Endothelial cell of coronary artery (primary cell): ENCODE results near the gene MAPKAPK2. TPM values are rescaled to one million over a fixed set of nuclear protein-coding genes. Genes with fewer than 3 reads are reported as not detected.

Experiments
- total RNA-seq: library from RNA; depleted of rRNA; stranded (reverse); fragments of >200 nt; gene quantifications from 2 replicates; pipeline ENCODE4 v1.2.3, GENCODE V29; 2014

Gene MAPKAPK2
- 28.9 and 34.9 TPM in 2 replicates for total RNA-seq

GRCh38 chr1:206684478-206685333 is at the start of gene MAPKAPK2:
Gene MAPKAPK2, plus strand, starts transcription at chr1:206684905. Its CDS starts 325 bp downstream, at chr1:206685230.

GRCh38 chr1:206635080-206635977 is 49.4 kb upstream of the MAPKAPK2 start, which contains the start of gene DYRK3:
Gene DYRK3, plus strand, starts transcription at chr1:206635536. Its CDS starts 168 bp downstream, at chr1:206635704.

GRCh38 chr1:206770531-206771337 is 86.0 kb downstream of the MAPKAPK2 start, which contains the start of gene IL19:
Gene IL19, plus strand, starts transcription at chr1:206770773. Its CDS starts 65,890 bp downstream, at chr1:206836663.

GRCh38 chr1:206772243-206772937 is 87.7 kb downstream of the MAPKAPK2 start, which contains the start of gene IL10:
Gene IL10, minus strand, starts transcription at chr1:206772494. Its CDS starts 59 bp downstream, at chr1:206772435.

Other genes with a start within 250 kb of the MAPKAPK2 start
- gene IKBKE, start 214.4 kb upstream of the MAPKAPK2 start, total RNA-seq = 12.0 and 15.0 TPM in 2 replicates
- 0.19 and 0.54 TPM in 2 replicates for gene RASSF5, start 177.4 kb upstream of the MAPKAPK2 start, total RNA-seq
- gene EIF2D, start 72.4 kb upstream of the MAPKAPK2 start, total RNA-seq = 50.7 and 59.0 TPM in 2 replicates
- gene DYRK3, start 49.4 kb upstream of the MAPKAPK2 start, total RNA-seq = 12.6 and 13.6 TPM in 2 replicates
- gene IL19, start 85.9 kb downstream of the MAPKAPK2 start, total RNA-seq = not detected in 2 replicates
- not detected in 2 replicates for gene IL10, start 87.6 kb downstream of the MAPKAPK2 start, total RNA-seq
- gene IL20, start 180.7 kb downstream of the MAPKAPK2 start, total RNA-seq = not detected in 2 replicates
- not detected in 2 replicates for gene IL24, start 212.5 kb downstream of the MAPKAPK2 start, total RNA-seq
- not detected in 2 replicates for gene FCMR, start 237.0 kb downstream of the MAPKAPK2 start, total RNA-seq